Measurements from ENCODE around the gene ZNF680. TPM values are rescaled to one million over a fixed set of nuclear protein-coding genes. Genes with fewer than 3 reads are reported as not detected.
"Not testable (repeated sequence)": the region's sequence is repeated elsewhere in the genome, so short reads cannot be mapped to it uniquely, and the experiment has no call there.

Gene ZNF680
- total RNA-seq, 1 experiment from 2014 or later: 11.2 TPM

DNA sequence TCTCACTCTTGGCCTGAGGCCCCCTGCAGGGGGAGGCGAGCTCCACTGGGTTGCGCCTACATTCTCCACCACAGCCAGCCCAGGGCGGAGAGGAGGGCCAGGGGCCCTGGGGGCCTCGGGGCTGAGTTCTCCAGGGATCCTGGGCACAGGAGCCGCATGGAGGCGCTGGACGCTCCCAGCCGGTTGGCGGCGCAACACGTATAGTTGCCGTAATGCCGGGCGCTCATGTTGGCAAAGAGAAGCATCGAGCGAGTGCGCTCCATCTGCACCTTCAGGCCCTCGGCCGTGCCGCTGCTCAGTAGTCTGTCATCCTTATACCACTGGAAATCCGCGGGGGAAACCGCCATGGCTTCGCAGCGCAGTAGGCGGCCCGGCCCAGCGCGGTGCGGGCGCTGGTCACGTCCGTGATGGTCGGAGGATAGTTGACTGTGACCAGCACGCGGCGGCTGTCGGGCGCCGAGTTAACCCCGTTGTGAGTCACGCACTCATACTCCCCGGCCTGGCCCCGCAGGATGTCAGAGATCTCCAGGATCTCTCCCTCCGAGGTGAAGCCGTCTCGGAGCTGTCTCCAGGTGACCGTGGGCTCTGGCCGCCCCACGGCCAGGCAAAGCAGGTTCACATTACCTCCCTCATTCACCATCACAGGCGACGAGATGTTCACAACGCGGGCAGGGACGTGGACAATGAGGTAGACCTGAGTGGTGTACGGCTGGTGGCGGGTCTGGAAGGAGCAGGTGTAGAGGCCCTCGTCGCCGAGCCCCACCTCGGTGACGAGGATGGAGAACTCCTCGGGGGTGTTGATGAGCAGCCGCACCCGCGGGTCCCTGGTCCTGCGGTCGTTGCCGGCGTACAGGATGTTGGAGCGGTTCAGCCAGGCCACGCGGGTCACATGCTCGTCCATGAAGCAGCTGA lies 6.8 kb upstream of the ZNF680 start:
- ATAC-seq; H3K4me1 ChIP-seq (ENCODE audit: control insufficient read depth in 1 of 2, insufficient read depth in 2 of 2, low read length in 2 of 2); H3K36me3 ChIP-seq (ENCODE audit: control insufficient read depth in 1 of 2, insufficient read depth in 2 of 2, low read length in 2 of 2); BruUV-seq (replicated peaks); H2AFZ ChIP-seq (ENCODE audit: low read depth, low read length, poor library complexity, severe bottlenecking); H3K79me2 ChIP-seq (ENCODE audit: insufficient read depth, low read length); POLR2A ChIA-PET; H3K9me3 ChIP-seq (ENCODE audit: control insufficient read depth in 1 of 2, insufficient read depth in 1 of 2, low read depth in 1 of 2, low read length in 2 of 2); RAD21 ChIA-PET (ENCODE audit: low non-redundant PET in 1 of 2, low total read pairs in 2 of 2, uncharacterized antibody in 2 of 2, unreplicated experiment in 2 of 2); DNase-seq (ENCODE audit: low read depth, low spot score); H3K27ac ChIP-seq (ENCODE audit: low read depth, low read length); H3K27me3 ChIP-seq (ENCODE audit: insufficient read depth, low read length); H4K20me1 ChIP-seq (ENCODE audit: insufficient read depth); CTCF ChIA-PET; H3K4me2 ChIP-seq (ENCODE audit: low read length); H3K9me2 ChIP-seq (ENCODE audit: insufficient read depth); H3K4me3 ChIP-seq (replicated peaks in 1 of 2; ENCODE audit: low read depth in 1 of 2, low read length in 2 of 2); H3K9ac ChIP-seq (ENCODE audit: low read length): not testable (repeated sequence)
- intact Hi-C loops (cut with micrococcal nuclease): loop anchor here (10.0 kb wide), 1 partner anchor 225 kb away; the partner anchor contains the start of gene ZNF138

DNA sequence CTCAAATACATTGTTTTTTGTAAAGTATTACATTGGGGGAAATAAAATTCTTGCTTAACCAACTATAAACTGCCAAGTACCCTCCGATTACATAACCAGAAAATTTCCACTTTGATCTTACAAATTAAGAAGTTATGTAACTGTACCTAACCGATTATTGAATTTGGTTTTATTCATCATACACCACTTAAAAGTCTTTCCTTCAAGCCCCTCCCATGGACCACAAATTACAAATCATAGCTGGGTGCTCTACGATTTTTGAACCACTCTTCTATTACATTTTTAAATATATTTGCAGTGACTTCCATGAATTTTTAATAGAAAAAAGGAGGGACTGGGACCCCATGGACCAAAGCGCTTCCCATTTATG lies 630 bp downstream of the ZNF680 start:
- Histone ChIP-seq H3K4me3 (replicated peaks in 1 of 2; ENCODE audit: low read depth in 1 of 2, low read length in 2 of 2) (peak overlapping the region; percentile 91 to 93), H3K9me3 (ENCODE audit: control insufficient read depth in 1 of 2, insufficient read depth in 1 of 2, low read depth in 1 of 2, low read length in 2 of 2) (no peaks in the 10 kb centered on the region), H3K36me3 (ENCODE audit: control insufficient read depth in 1 of 2, insufficient read depth in 2 of 2, low read length in 2 of 2) (peaks cover 0 to 4% of the 10 kb centered on the region in 2 experiments; a peak in 1 of 4 replicates), H2AFZ (ENCODE audit: low read depth, low read length, poor library complexity, severe bottlenecking) (no peak overlapping the region), H3K9me2 (ENCODE audit: insufficient read depth) (no peaks in the 10 kb centered on the region), H3K9ac (ENCODE audit: low read length) (peak overlapping the region; percentile 79), H3K79me2 (ENCODE audit: insufficient read depth, low read length) (peaks cover 54% of the 10 kb centered on the region), H3K27ac (ENCODE audit: low read depth, low read length) (peak overlapping the region; percentile 75), H4K20me1 (ENCODE audit: insufficient read depth) (no peaks in the 10 kb centered on the region), H3K4me1 (ENCODE audit: control insufficient read depth in 1 of 2, insufficient read depth in 2 of 2, low read length in 2 of 2) (peaks cover 0 to 5% of the 10 kb centered on the region in 2 experiments; a peak in 1 of 4 replicates), H3K27me3 (ENCODE audit: insufficient read depth, low read length) (no peaks in the 10 kb centered on the region), H3K4me2 (ENCODE audit: low read length) (peak overlapping the region; percentile 67)
- DNase-seq (ENCODE audit: low read depth, low spot score): no peak
- ChIA-PET RAD21 (ENCODE audit: low non-redundant PET in 1 of 2, low total read pairs in 2 of 2, uncharacterized antibody in 2 of 2, unreplicated experiment in 2 of 2) (no interaction called here), CTCF (no interaction called here), POLR2A (interaction anchor here (1.2 kb wide), 1 partner anchor 10 kb away, joined by 3 read pairs; no protein-coding TSS in a partner anchor)
- intact Hi-C loops (cut with micrococcal nuclease): loop anchor here (5.0 to 10.0 kb wide), 2 partner anchors 100 to 233 kb away; partner anchors contain the start of gene ZNF138
- no peak for ATAC-seq
- BruUV-seq (replicated peaks): no TSS peak
- no peak for TF ChIP-seq TCF7L2 (IDR thresholded peaks at IDR 0.05; ENCODE audit: borderline replicate concordance, extremely low read depth, insufficient read depth, insufficient read length)
- TF ChIP-seq ZNF274 (IDR thresholded peaks at IDR 0.05; ENCODE audit: low read depth, low read length): no peak
- TF ChIP-seq, protein P1, sequence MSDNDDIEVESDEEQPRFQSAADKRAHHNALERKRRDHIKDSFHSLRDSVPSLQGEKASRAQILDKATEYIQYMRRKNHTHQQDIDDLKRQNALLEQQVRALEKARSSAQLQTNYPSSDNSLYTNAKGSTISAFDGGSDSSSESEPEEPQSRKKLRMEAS (IDR thresholded peaks at IDR 0.05): no peak
- TF ChIP-seq SIN3A (IDR thresholded peaks at IDR 0.05; ENCODE audit: low read depth): no peak
- no peak for TF ChIP-seq CEBPB (IDR thresholded peaks at IDR 0.05; ENCODE audit: low read depth)
- TF ChIP-seq SRF (IDR thresholded peaks at IDR 0.05; ENCODE audit: low read depth): no peak
- TF ChIP-seq RAD21 (IDR thresholded peaks at IDR 0.05; ENCODE audit: low read depth): no peak

Measured in HCT116 (cell line).